Natural killer cell (primary cell): ENCODE data around the gene ZNF639. TPM values are rescaled to one million over a fixed set of nuclear protein-coding genes. Genes with fewer than 3 reads are reported as not detected.
A peak's percentile ranks its signal among the peaks of the same experiment; 100 is the strongest.

Source experiments
- ATAC-seq, 3 donors: fragments of 150-1000 bp in 2 of 3; fragments of 200-7000 bp in 1 of 3; cut with Tn5 transposase; 1 replicate in 1 of 3; 2 replicates in 2 of 3; pipeline ENCODE4 v1.10.0; 2021; ENCODE audit warnings: mild to moderate bottlenecking in 2 of 3, moderate library complexity in 2 of 3
- DNase-seq, 2 donors: peaks; one replicate each; pipeline versions ENCODE4 v3.0.0 to v3.0.0-alpha.2; 2013 to 2021; ENCODE audit warnings: mixed read lengths in 1 of 2
- H3K27ac ChIP-seq: one replicate; pipeline ENCODE4 v1.5.1; 2013; ENCODE audit warnings: mild to moderate bottlenecking, low read length
- H3K27me3 ChIP-seq: one replicate; pipeline ENCODE4 v1.6.1; 2013; ENCODE audit warnings: low read length; ENCODE audit not compliant: control insufficient read depth, insufficient read depth
- H3K36me3 ChIP-seq: one replicate; pipeline ENCODE4 v1.6.1; 2013; ENCODE audit warnings: low read length; ENCODE audit not compliant: control insufficient read depth, insufficient read depth
- H3K4me1 ChIP-seq: one replicate; pipeline ENCODE4 v1.6.1; 2013; ENCODE audit warnings: low read length; ENCODE audit not compliant: control insufficient read depth, insufficient read depth
- H3K4me3 ChIP-seq: one replicate; pipeline ENCODE4 v1.5.1; 2013; ENCODE audit warnings: low read length
- H3K9me3 ChIP-seq: one replicate; pipeline ENCODE4 v1.6.1; 2013; ENCODE audit warnings: low read length; ENCODE audit not compliant: control insufficient read depth, insufficient read depth
- H3K27ac Mint-ChIP-seq, 2 donors: one replicate each; pipeline ENCODE4 v1.8.0; 2022; ENCODE audit warnings: mild to moderate bottlenecking in 2 of 2, mixed read lengths in 2 of 2, moderate library complexity in 1 of 2
- H3K27me3 Mint-ChIP-seq, 2 donors: one replicate each; pipeline ENCODE4 v1.8.0; 2022; ENCODE audit warnings: low read depth in 2 of 2, mixed read lengths in 2 of 2
- H3K36me3 Mint-ChIP-seq: one replicate; pipeline ENCODE4 v1.8.0; 2022; ENCODE audit warnings: mixed read lengths
- H3K4me1 Mint-ChIP-seq, 2 donors: one replicate each; pipeline ENCODE4 v1.8.0; 2022; ENCODE audit warnings: mixed read lengths in 2 of 2
- H3K4me3 Mint-ChIP-seq: one replicate; pipeline ENCODE4 v1.8.0; 2022; ENCODE audit warnings: mild to moderate bottlenecking, moderate library complexity, mixed read lengths
- H3K9me3 Mint-ChIP-seq, 2 donors: one replicate each; pipeline ENCODE4 v1.8.0; 2022; ENCODE audit warnings: mixed read lengths in 2 of 2
- CTCF ChIP-seq: fragments of 200-600 bp; IDR thresholded peaks from one replicate; pipeline ENCODE4 v1.8.0; 2022; ENCODE audit warnings: antibody characterized with exemption
- WGBS: methylation state at CpG from one replicate; pipeline ENCODE4 v1.1.7; 2013; ENCODE audit warnings: missing lambda C conversion rate; ENCODE audit not compliant: insufficient coverage; 5-methylcytosine and 5-hydroxymethylcytosine counted together
- intact Hi-C: fragments of 100-400 bp; cut with micrococcal nuclease; formaldehyde crosslinking; loops from one replicate; pipeline ENCODE4 v1.14.2; 2022
- total RNA-seq, 4 donors: library from RNA; stranded (reverse); fragments of 120-200 nt in 1 of 4; gene quantifications; one replicate each; pipeline versions ENCODE4 v1.2.3 to v1.2.4, GENCODE V29; 2013 to 2022

The ZNF639 gene
- total RNA-seq, 3 donors from 2014 or later (not counting 1 experiment from before 2014, with no cell fraction given): 51.8 to 54.5 (median 53.5) TPM

GRCh38 chr3:179336345-179336929 lies 13.6 kb downstream of the ZNF639 start:
- peaks cover 11% of the 10 kb centered on the region for H3K36me3 Mint-ChIP-seq
- intact Hi-C loops: no loop called here
- no peaks in the 10 kb centered on the region for H3K9me3 Mint-ChIP-seq
- no CpG with 5 or more reads among the region's 1 CpG for WGBS
- peaks cover 41% of the 10 kb centered on the region for H3K36me3 ChIP-seq
- no peak overlapping the region for H3K4me3 ChIP-seq
- H3K27me3 ChIP-seq: no peaks in the 10 kb centered on the region
- H3K4me1 Mint-ChIP-seq: no peaks in the 10 kb centered on the region
- no peaks in the 10 kb centered on the region for H3K4me1 ChIP-seq
- no peaks in the 10 kb centered on the region for H3K27me3 Mint-ChIP-seq
- DNase-seq (no peak), ATAC-seq (no peak)
- H3K4me3 Mint-ChIP-seq: no peak overlapping the region
- TF ChIP-seq CTCF: no peak
- no peak overlapping the region for H3K27ac Mint-ChIP-seq
- no peak overlapping the region for H3K27ac ChIP-seq
- no peaks in the 10 kb centered on the region for H3K9me3 ChIP-seq

DNA sequence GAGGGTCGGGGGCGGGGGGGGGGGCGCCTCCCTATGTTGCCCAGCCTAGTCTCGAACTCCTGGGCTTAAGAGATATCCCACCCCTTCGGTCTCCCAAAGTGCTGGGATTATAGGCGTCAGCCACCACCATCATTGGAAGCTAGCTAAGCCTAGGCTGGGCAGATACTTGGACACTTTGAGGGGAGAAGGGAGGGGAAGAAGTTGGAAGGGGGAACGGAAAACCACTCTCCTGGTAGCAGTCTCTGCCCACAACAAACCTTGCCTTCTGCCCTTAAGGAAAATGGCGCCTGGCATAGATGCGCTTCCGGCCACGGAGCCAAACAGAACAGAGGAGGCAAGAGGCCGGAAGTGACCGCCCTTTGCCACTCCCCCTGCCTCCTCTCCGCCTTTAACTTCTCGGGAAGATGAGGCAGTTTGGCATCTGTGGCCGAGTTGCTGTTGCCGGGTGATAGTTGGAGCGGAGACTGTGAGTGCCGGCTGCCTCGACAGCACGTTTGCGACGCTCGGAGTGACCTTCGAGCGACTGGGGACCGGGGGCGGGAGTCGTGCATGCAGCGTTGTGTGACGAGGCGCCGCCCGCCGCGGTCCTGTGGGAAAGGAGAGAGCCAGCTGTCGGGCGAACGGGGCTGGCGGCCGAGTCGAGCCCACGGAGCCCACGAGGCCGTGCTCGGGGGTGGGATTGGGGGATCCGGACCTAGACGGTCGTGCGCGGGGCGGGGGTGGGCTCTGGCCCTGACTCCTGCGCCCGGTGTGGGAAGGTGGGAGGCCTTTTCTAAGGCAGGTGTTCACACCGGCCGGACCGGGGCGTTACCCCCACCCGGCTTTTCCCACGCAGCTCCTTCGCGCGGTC lies 24.7 kb downstream of the ZNF639 start, which contains the start of gene MFN1:
MFN1 (plus strand) TSS at position 365 of the 850 bp plus-strand sequence. CDS start 1,143 bp downstream, outside the sequence.
- intact Hi-C loops: loop anchor here (1.0 kb wide), 4 partner anchors 25 to 257 kb away; partner anchors contain the start of genes ACTL6A, MRPL47 and NDUFB5
- H3K4me3 ChIP-seq: peak within 1 kb of the TSS; percentile 90

GRCh38 chr3:179348325-179349013 lies 25.6 kb downstream of the ZNF639 start:
- peak overlapping the region; percentile 90 to 98 for H3K27ac Mint-ChIP-seq
- no peaks in the 10 kb centered on the region for H3K9me3 Mint-ChIP-seq
- peaks cover 17% of the 10 kb centered on the region for H3K36me3 ChIP-seq
- no peak for TF ChIP-seq CTCF
- WGBS: 31% methylated on average over 4 of the region's 5 CpGs
- intact Hi-C loops: no loop called here
- H3K4me3 ChIP-seq: peak overlapping the region; percentile 90
- no peak for ATAC-seq
- peaks cover 10% of the 10 kb centered on the region for H3K4me1 ChIP-seq
- H3K4me3 Mint-ChIP-seq: peak overlapping the region; percentile 95
- H3K27me3 ChIP-seq: no peaks in the 10 kb centered on the region
- H3K9me3 ChIP-seq: no peaks in the 10 kb centered on the region
- peaks cover 17 to 18% of the 10 kb centered on the region in 2 donors for H3K4me1 Mint-ChIP-seq
- peak in 1 of 2 donors; percentile 25 for DNase-seq
- no peaks in the 10 kb centered on the region for H3K27me3 Mint-ChIP-seq
- peak overlapping the region; percentile 66 for H3K27ac ChIP-seq
- H3K36me3 Mint-ChIP-seq: peaks cover under 1% of the 10 kb centered on the region

More for the DNA sequence above, 24.7 kb downstream of the ZNF639 start, which contains the start of gene MFN1:
- Mint-ChIP-seq H3K36me3 (no peaks in the 10 kb centered on the region), H3K27me3 (no peaks in the 10 kb centered on the region), H3K9me3 (no peaks in the 10 kb centered on the region), H3K4me1 (peaks cover 17 to 18% of the 10 kb centered on the region in 2 donors), H3K4me3 (peak within 1 kb of the TSS; percentile 95), H3K27ac (peak within 1 kb of the TSS; percentile 90 to 98)
- Histone ChIP-seq H3K27me3 (no peaks in the 10 kb centered on the region), H3K9me3 (no peaks in the 10 kb centered on the region), H3K4me1 (peaks cover 10% of the 10 kb centered on the region), H3K27ac (peak within 1 kb of the TSS; percentile 66), H3K36me3 (peaks cover 13% of the 10 kb centered on the region)
- no peak for TF ChIP-seq CTCF
- DNase-seq: peak; percentile 81 to 95
- peak; percentile 98 to 99 (median 99) for ATAC-seq
- under 1% methylated on average over 59 of the region's 63 CpGs for WGBS
